ENCODE data around the gene DUXA. TPM values are rescaled to one million over a fixed set of nuclear protein-coding genes. Genes with fewer than 3 reads are reported as not detected.

Gene DUXA
- total RNA-seq, 1 donor from 2014 or later, result not detected

DNA sequence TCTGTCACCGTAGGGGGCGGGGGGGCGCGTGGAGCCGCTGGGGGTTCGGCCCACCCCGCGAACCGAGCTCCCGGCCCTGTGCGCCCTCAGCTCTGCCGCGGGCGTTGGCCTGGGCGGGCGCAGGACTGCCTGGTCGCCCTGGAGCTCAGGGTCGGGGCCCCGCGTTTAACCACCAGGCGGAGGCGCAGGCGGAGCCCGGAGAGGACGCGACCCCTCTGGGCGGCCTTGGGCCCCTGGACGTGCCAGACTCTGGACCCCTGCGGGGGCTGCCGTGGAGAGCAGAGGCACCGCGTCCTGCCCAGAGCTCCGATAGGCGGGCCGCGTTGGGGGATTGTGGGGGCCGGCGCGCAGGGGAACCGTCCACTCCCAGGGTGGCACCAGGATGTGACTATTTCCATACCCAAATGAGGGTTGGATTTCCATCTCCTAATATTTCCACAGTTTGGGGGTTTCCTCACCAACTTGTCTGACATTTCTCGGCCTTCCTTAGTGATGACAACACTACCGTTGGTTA is 60.5 kb downstream of the DUXA start:
- no peak overlapping the region for H3K4me3 ChIP-seq (ENCODE audit: low read depth, low read length)
- TF ChIP-seq, protein P1, sequence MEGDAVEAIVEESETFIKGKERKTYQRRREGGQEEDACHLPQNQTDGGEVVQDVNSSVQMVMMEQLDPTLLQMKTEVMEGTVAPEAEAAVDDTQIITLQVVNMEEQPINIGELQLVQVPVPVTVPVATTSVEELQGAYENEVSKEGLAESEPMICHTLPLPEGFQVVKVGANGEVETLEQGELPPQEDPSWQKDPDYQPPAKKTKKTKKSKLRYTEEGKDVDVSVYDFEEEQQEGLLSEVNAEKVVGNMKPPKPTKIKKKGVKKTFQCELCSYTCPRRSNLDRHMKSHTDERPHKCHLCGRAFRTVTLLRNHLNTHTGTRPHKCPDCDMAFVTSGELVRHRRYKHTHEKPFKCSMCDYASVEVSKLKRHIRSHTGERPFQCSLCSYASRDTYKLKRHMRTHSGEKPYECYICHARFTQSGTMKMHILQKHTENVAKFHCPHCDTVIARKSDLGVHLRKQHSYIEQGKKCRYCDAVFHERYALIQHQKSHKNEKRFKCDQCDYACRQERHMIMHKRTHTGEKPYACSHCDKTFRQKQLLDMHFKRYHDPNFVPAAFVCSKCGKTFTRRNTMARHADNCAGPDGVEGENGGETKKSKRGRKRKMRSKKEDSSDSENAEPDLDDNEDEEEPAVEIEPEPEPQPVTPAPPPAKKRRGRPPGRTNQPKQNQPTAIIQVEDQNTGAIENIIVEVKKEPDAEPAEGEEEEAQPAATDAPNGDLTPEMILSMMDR (conservative IDR thresholded peaks at IDR 0.05; ENCODE audit: low read depth, low read length), result no peak
- DNase-seq (ENCODE audit: low read depth), result no peak

DNA sequence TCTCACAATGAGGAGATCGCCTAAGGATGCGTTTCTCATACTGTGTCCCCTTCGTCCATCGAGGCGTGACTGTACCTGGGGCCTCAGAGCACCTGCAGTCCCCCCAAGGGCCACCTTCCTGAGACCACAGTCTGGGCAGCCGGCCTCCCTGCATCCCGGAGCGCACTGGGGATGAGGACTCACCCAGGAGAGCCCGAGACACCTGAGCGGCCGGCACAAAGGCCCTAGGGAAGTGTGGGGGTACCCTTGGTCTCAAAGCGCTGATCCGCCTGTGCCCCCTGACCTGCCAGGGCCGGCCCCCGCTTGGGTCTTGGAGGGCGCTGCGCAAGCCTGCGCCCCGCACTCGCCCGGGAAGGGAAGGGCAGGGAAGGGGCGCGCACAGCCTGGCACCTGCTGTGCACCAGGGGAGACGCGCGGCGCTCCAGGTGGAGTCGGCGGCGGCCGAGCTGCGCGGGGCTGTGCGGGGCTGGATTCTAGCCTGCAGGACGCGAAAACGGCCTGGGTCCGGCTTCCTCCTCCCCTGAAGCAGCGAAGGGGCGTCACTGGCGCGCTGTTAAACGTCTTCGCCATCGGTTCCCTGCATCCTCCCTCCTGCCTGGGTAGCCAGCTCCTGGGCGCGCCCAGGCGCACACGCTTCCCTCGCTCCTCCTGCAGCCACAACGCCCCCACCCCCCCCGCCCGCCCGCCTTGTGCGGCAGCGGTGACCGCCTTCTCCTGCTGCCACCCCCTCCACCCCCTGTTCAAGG is 61.1 kb downstream of the DUXA start:
- no peak overlapping the region for H3K4me3 ChIP-seq (ENCODE audit: low read depth, low read length)
- DNase-seq (ENCODE audit: low read depth), result no peak
- TF ChIP-seq, protein P1 (conservative IDR thresholded peaks at IDR 0.05; ENCODE audit: low read depth, low read length), result no peak

Other genes starting within 250 kb of the DUXA start
- gene USP29, start 47.5 kb downstream of the DUXA start, total RNA-seq, result not detected in 2 replicates
- not detected in 2 replicates for gene ZIM3, start 22.3 kb downstream of the DUXA start, total RNA-seq
- 9.6 and 9.8 TPM in 2 replicates for gene ZNF264, start 24.0 kb upstream of the DUXA start, total RNA-seq
- gene AURKC, start 63.5 kb upstream of the DUXA start, total RNA-seq, result 1.2 and 2.7 TPM in 2 replicates
- 4.3 and 7.8 TPM in 2 replicates for gene ZNF805, start 73.1 kb upstream of the DUXA start, total RNA-seq
- gene ZNF460, start 113.0 kb upstream of the DUXA start, total RNA-seq, result 17.0 and 30.3 TPM in 2 replicates
- 4.2 and 5.7 TPM in 2 replicates for gene ZNF543, start 153.0 kb upstream of the DUXA start, total RNA-seq
- gene ZNF304, start 183.8 kb upstream of the DUXA start, total RNA-seq, result 2.7 and 5.8 TPM in 2 replicates
- 14.8 and 36.2 TPM in 2 replicates for gene TRAPPC2B, start 196.1 kb upstream of the DUXA start, total RNA-seq
- 1.3 and 3.4 TPM in 2 replicates for gene ZNF547, start 196.1 kb upstream of the DUXA start, total RNA-seq
- 4.7 and 6.1 TPM in 2 replicates for gene ZNF548, start 222.4 kb upstream of the DUXA start, total RNA-seq
- gene ZNF17, start 243.7 kb upstream of the DUXA start, total RNA-seq, result 2.5 and 4.6 TPM in 2 replicates

Measured in epithelial cell of proximal tubule (primary cell).